Measurements from ENCODE around the gene EVI2A. TPM values are rescaled to one million over a fixed set of nuclear protein-coding genes. Genes with fewer than 3 reads are reported as not detected.

Gene EVI2A
- total and polyA plus RNA-seq, 12 donors: 1.4 to 17.7 (median 5.5) TPM

DNA sequence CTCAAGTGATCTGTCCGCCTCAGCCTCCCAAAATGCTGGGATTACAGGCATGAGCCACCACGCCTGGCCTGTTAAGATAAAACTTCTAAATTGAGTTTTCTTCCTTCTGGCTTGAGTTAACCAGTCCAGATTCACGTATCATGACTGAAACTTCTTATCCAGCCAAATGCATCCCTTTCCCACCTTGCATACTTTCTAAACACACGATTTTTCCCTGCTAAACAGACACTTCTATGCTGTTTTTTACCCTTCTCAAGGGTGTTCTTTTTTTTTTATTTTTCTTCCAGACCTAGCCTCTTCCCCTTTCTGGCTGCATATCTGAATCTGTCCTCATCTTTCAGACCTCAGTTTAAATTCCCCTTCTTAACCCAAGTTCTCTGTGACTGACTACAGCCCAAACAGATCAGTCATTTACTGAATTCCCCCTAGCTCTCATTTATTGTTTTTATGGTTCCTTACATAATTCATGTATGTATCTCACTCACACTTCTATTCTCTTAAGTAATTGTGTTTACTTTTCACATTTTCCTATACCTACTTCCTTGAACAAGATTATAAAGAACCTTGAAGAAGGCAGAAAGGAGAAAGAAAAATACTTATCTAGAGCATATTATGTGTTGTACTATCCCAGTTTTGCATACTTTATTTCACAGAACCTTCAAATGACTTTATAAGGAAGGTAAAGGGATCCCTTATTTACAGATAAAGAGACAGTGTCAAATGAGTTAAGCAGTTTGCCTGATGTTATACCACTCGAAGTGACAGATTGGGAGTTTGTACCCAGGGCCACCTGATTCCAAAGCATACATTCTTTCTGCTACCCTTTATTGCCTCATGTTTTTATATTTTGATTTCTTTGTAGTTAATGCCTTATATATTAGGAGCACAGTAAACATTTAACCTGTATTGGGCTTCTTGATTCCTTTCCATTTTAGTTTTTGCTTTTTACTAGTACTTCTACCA, 12.8 kb downstream of the EVI2A start:
- no peak for DNase-seq
- Histone ChIP-seq H3K36me3 (replicated peaks in 1 of 2) (no peaks in the 10 kb centered on the region), H3K27me3 (no peaks in the 10 kb centered on the region), H3K4me1 (replicated peaks in 1 of 2) (peaks cover 0 to under 1% of the 10 kb centered on the region in 2 donors), H3K4me3 (no peak overlapping the region), H3K27ac (no peak overlapping the region), H3K9me3 (replicated peaks in 1 of 3) (no peaks in the 10 kb centered on the region)
- WGBS, 4 donors: 74 to 79% (median 78%) methylated on average over 5 of the region's 5 CpGs
- intact Hi-C loops (cut with DNase I): no loop called here
- no peak for TF ChIP-seq POLR2A (IDR thresholded peaks at IDR 0.05)
- TF ChIP-seq, protein P1, sequence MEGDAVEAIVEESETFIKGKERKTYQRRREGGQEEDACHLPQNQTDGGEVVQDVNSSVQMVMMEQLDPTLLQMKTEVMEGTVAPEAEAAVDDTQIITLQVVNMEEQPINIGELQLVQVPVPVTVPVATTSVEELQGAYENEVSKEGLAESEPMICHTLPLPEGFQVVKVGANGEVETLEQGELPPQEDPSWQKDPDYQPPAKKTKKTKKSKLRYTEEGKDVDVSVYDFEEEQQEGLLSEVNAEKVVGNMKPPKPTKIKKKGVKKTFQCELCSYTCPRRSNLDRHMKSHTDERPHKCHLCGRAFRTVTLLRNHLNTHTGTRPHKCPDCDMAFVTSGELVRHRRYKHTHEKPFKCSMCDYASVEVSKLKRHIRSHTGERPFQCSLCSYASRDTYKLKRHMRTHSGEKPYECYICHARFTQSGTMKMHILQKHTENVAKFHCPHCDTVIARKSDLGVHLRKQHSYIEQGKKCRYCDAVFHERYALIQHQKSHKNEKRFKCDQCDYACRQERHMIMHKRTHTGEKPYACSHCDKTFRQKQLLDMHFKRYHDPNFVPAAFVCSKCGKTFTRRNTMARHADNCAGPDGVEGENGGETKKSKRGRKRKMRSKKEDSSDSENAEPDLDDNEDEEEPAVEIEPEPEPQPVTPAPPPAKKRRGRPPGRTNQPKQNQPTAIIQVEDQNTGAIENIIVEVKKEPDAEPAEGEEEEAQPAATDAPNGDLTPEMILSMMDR (IDR thresholded peaks at IDR 0.05): no peak

DNA sequence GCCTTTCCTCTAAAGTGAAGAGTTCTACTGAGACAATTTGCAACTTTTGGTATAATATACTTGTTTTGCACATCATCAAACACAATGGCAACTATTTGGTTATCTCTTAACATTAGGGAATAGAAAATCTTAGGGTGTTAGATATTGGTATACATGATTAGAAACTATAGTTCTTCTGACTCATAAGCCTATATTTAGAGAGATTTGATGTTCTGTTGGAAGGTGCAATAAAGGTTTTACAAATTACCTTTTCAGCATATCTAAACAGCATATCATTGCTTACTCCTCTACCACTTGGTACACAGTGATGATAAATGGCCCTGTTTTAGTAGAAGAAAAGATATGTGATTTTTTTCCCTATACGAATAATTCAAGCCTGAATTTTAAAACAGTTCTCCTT, 13.8 kb downstream of the EVI2A start:
- TF ChIP-seq, protein P1 (IDR thresholded peaks at IDR 0.05): no peak
- no peak for TF ChIP-seq POLR2A (IDR thresholded peaks at IDR 0.05)
- Histone ChIP-seq H3K27me3 (no peaks in the 10 kb centered on the region), H3K36me3 (replicated peaks in 1 of 2) (no peaks in the 10 kb centered on the region), H3K4me3 (no peak overlapping the region), H3K9me3 (replicated peaks in 1 of 3) (no peaks in the 10 kb centered on the region), H3K27ac (no peak overlapping the region), H3K4me1 (replicated peaks in 1 of 2) (no peaks in the 10 kb centered on the region)
- 68 to 76% (median 74%) methylated on average over 1 of the region's 1 CpG for WGBS, 4 donors
- DNase-seq: no peak
- intact Hi-C loops (cut with DNase I): no loop called here

DNA sequence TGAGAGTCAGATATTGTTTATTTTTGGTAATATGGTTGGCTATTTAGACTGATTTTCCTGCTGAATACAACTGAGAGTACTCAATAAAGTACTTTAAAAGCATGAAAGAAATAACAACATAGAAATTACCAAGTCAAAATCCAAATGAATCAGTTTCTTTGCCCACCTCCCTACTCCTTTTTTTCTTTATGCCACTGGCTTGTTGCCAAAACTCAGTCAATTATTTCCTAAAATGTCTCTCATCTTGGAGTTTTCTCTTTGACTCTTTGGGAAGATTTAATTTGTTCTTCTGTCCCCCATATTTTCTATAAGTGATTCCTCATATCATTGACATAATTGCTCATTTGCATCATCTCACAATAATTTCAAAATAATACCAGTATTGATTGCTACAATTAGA, 21.8 kb downstream of the EVI2A start:
- H3K9me3 ChIP-seq (replicated peaks in 1 of 3): no peaks in the 10 kb centered on the region
- H3K4me1 ChIP-seq (replicated peaks in 1 of 2): no peaks in the 10 kb centered on the region
- TF ChIP-seq, protein P1 (IDR thresholded peaks at IDR 0.05): no peak
- no peak for TF ChIP-seq POLR2A (IDR thresholded peaks at IDR 0.05)
- no peak overlapping the region for H3K27ac ChIP-seq
- DNase-seq: no peak
- H3K27me3 ChIP-seq: no peaks in the 10 kb centered on the region
- no peaks in the 10 kb centered on the region for H3K36me3 ChIP-seq (replicated peaks in 1 of 2)
- H3K4me3 ChIP-seq: no peak overlapping the region
- intact Hi-C loops (cut with DNase I): no loop called here

DNA sequence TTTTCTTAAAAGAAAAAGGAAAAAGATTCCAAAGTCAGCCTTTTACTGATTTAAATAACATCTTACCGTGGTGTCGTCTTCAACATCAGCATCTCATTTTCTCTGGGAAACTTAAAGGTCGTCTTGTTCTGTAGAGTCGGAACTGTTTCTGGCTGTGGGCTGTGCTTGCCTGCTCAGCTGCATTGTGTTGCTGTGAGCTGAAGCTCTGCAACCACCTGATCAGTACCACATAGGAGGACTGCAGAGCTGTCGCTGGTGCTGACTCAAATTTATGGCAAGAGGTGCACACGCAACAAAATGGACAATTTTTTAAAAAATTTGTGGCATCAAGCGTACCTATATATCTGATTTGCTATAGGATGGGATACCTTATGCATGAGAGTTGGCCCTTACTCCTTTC, 24.3 kb downstream of the EVI2A start, which contains the start of gene OMG:
Gene OMG (minus strand): TSS at position 150 of the 400 bp plus-strand sequence. CDS start 908 bp downstream, outside the sequence.
- intact Hi-C loops (cut with DNase I): no loop called here
- no peak within 1 kb of the TSS for H3K4me3 ChIP-seq
- no peaks in the 10 kb centered on the region for H3K36me3 ChIP-seq (replicated peaks in 1 of 2)
- TF ChIP-seq, protein P1 (IDR thresholded peaks at IDR 0.05): no peak
- no peak for TF ChIP-seq POLR2A (IDR thresholded peaks at IDR 0.05)
- H3K9me3 ChIP-seq (replicated peaks in 1 of 3): no peaks in the 10 kb centered on the region
- no peaks in the 10 kb centered on the region for H3K4me1 ChIP-seq (replicated peaks in 1 of 2)
- whole genome bisulfite sequencing, 4 donors: 82 to 90% (median 87%) methylated on average over 7 of the region's 7 CpGs
- H3K27me3 ChIP-seq: no peaks in the 10 kb centered on the region
- DNase-seq: no peak
- H3K27ac ChIP-seq: no peak within 1 kb of the TSS

Data from adrenal gland (tissue), 12 donors.